Measurements from ENCODE around the gene XIST.

Gene XIST

DNA sequence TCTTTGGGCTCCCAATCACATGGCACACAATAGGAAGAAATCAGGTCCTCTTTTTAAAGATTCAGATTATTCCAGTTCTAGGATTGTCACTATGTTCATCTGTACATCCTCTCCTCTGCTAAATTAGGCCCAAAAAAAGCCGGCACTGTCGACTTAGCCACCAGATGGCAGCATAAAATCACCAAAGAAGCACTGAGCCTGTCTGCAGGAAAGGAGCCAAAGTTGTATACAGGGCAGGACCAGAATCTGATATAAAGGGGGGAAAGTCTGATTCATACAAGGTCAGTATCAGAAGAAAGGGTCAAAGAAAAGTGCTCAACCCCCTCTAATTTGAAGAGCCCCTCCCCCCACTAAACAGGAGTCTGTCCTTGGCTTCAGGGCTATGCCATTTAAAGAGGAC, 3.0 kb upstream of the XIST start:
- no peaks in the 10 kb centered on the region; the same call in 1 of the 2 replicates for H3K4me1 ChIP-seq
- no peak for TF ChIP-seq Cebpa-rat (IDR thresholded peaks at IDR 0.05)
- H3K9me3 ChIP-seq = no peaks in the 10 kb centered on the region; the same call in 1 of the 2 replicates
- H4K20me1 ChIP-seq = peaks cover 4% of the 10 kb centered on the region; the same call in 1 of the 2 replicates
- H3K4me2 ChIP-seq = no peak overlapping the region
- no peaks in the 10 kb centered on the region for H3K27me3 ChIP-seq
- H3K9ac ChIP-seq = no peak overlapping the region
- no peaks in the 10 kb centered on the region for H3K36me3 ChIP-seq
- no peak overlapping the region for H3K27ac ChIP-seq
- no peak overlapping the region for H3K4me3 ChIP-seq

DNA sequence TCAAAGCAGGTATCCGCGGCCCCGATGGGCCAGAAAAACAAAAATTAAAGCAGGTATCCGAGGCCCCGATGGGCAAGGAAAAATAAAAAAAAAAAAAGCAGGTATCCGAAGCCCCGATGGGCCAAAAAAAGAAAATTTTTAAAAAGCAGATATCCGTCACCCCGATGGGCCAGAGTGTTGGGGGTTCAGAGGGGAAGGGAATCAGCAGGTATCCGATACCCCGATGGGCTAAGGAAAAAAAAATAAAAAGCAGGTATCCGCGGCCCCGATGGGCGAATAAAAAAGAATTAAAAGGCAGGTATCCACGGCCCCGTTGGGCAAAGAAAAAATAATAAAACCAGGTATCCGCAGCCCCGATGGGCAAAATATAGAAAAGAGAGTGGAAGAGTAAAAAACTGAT, 492 bp downstream of the XIST start:
- no peaks in the 10 kb centered on the region for H3K27me3 ChIP-seq
- no peak for TF ChIP-seq Cebpa-rat (IDR thresholded peaks at IDR 0.05)
- peaks cover 22% of the 10 kb centered on the region; the same call in 1 of the 2 replicates for H3K36me3 ChIP-seq
- H4K20me1 ChIP-seq = peaks cover 38% of the 10 kb centered on the region
- H3K9ac ChIP-seq = peak overlapping the region; percentile 89
- peak overlapping the region; percentile 6; the same call in 1 of the 2 replicates for H3K4me2 ChIP-seq
- no peaks in the 10 kb centered on the region; the same call in 1 of the 2 replicates for H3K9me3 ChIP-seq
- H3K27ac ChIP-seq = peak overlapping the region; percentile 89
- peaks cover 22% of the 10 kb centered on the region for H3K4me1 ChIP-seq
- peak overlapping the region; percentile 78 for H3K4me3 ChIP-seq

DNA sequence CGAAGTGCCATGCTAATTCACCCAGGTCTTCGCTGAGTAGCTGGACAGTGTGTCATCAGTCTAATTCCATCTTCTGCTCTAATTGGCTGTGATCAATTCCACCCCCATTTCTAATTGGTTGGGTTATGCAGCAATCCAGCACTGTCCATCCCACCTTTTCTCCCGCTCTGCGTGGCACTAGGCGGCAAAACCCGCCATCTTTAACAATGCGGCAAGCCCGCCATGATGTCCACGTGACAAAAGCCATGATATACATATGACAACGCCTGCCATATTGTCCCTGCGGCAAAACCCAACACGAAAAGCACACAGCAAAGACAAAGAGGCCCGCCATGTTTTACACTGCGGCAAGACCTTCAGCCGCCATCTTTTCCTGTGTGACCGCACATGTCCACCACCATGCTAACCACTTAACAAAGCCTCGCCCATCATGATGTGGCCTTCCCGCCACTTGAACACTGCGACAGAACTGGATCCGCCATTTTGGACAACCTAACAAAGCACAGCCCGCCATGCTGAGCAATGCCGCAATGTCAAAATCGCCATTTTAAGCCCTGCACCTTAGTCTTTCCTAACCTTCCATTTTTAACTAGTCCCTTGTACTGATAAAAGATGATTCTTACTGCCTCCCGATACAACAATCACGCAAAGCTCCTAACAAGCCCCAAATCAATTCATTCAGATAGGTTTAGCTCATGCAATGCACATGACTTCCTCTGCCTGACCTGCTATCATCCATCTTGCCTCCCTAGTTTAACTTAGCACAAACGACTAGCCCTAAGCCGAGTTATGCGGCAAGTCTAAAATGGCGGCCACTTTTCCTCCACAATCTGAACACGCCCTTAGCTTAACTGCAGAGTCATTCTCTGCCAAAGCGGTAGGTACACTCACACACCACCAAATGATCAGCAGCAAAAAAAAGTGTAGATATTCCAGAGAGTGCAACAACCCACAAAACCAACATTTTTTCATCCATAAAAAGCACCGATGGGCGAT, 1.2 kb downstream of the XIST start:
- peak overlapping the region; percentile 89 for H3K27ac ChIP-seq
- H3K4me3 ChIP-seq = peak overlapping the region; percentile 78

DNA sequence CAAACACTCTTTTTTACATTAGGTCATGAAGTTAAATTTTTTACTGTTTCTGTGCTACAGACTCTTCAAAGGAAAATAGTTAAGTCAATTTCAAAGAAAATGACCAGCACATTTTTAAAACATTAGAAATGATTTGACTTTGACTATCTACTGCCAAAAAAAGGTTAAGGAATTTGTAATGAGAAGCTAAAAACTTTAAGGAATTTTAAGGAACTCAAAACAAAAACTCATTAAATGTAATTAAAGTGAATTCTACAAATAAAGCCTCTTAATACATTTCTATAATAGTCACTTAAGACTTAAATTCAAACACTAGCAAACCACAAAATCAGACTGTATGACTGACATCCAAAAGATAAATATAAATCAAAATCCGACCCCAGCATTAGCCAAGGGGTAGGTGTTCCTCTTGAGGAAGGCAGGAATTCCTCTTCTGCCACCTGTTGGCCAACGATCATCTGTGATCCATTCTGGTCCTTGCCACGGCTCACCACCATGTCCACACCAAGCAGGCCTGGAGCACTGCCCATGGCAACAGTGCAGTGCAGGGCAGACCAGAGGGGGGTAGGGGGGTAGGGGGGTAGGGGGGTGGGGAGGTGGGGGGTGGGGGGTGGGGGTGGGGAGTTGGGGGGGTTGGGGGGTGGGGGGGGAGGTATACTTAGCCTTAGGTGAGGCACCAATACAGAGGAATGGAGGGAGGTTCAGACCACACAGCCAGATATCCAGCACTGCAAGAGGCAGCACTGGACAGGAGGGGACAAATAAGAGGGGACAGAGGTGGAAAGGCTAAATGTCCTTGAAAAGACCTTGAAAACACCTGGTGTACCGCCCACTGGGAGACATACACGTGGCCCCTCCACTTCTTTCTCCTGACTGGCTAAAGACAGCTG, 2.1 kb downstream of the XIST start:
- Histone ChIP-seq H3K9me3 (no peaks in the 10 kb centered on the region; the same call in 1 of the 2 replicates), H3K4me1 (peaks cover 33% of the 10 kb centered on the region), H3K4me3 (peak overlapping the region; percentile 78), H3K27me3 (no peaks in the 10 kb centered on the region), H3K27ac (peak overlapping the region; percentile 89; the same call in 1 of the 2 replicates), H4K20me1 (peaks cover 55% of the 10 kb centered on the region), H3K4me2 (peak overlapping the region; percentile 81), H3K9ac (peak overlapping the region; percentile 70; the same call in 1 of the 2 replicates), H3K36me3 (peaks cover 37% of the 10 kb centered on the region)
- TF ChIP-seq Cebpa-rat (IDR thresholded peaks at IDR 0.05) = no peak

More for the DNA sequence above, 1.2 kb downstream of the XIST start:
- Histone ChIP-seq H3K9me3 (no peaks in the 10 kb centered on the region; the same call in 1 of the 2 replicates), H3K4me2 (peak overlapping the region; percentile 49), H3K9ac (peak overlapping the region; percentile 89), H3K36me3 (peaks cover 29% of the 10 kb centered on the region), H4K20me1 (peaks cover 45% of the 10 kb centered on the region), H3K4me1 (peaks cover 29% of the 10 kb centered on the region), H3K27me3 (no peaks in the 10 kb centered on the region)
- TF ChIP-seq Cebpa-rat (IDR thresholded peaks at IDR 0.05) = no peak

DNA sequence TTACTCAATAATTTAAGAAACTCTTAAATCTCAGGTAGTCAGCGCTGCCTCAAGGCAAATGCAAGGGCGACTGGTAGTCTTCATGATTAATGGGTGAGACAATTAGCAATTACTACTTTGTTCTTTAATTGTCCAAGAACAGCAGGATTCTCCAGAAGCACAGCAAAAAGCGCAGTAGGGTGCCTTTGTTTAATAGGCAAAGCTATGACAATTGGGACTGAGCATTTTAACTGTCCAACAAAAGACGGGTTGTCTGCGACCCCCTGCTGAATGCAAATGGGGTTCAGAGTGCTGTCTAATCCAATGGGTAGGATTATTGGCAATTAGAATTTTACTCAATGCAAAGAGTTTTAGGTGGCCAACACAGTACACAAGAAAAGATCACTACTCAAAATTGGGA, 3.4 kb downstream of the XIST start:
- peak overlapping the region; percentile 81 for H3K4me2 ChIP-seq
- peaks cover 50% of the 10 kb centered on the region for H3K36me3 ChIP-seq
- no peak for TF ChIP-seq Cebpa-rat (IDR thresholded peaks at IDR 0.05)
- no peaks in the 10 kb centered on the region; the same call in 1 of the 2 replicates for H3K9me3 ChIP-seq
- peak overlapping the region; percentile 45; the same call in 1 of the 2 replicates for H3K9ac ChIP-seq
- peaks cover 33% of the 10 kb centered on the region for H3K4me1 ChIP-seq
- peak overlapping the region; percentile 78 for H3K4me3 ChIP-seq
- peaks cover 68% of the 10 kb centered on the region for H4K20me1 ChIP-seq
- H3K27ac ChIP-seq = no peak overlapping the region
- H3K27me3 ChIP-seq = no peaks in the 10 kb centered on the region

DNA sequence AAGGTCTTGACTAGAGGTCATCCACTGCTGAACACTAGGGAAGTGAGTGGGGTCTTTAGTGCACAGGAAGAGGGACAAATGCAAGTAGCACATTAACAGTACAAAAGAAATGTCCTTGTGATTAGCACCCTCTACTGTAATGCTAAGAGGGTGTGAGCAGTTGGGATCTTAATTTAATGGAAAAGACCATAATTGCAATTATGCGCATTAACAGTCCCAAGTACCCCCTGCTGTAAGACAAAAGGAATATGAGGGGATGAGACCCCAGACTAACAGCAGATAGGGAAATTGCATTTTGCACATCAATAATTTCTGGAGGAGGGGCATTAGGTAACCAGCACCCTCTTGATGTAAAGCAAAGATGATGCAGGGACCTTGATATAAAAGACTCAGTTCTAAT, 4.5 kb downstream of the XIST start:
- H3K36me3 ChIP-seq = peaks cover 58% of the 10 kb centered on the region
- no peak overlapping the region for H3K9ac ChIP-seq
- no peak for TF ChIP-seq Cebpa-rat (IDR thresholded peaks at IDR 0.05)
- no peak overlapping the region for H3K27ac ChIP-seq
- no peaks in the 10 kb centered on the region; the same call in 1 of the 2 replicates for H3K9me3 ChIP-seq
- peaks cover 79% of the 10 kb centered on the region for H4K20me1 ChIP-seq
- peak overlapping the region; percentile 78 for H3K4me3 ChIP-seq
- peaks cover 33% of the 10 kb centered on the region for H3K4me1 ChIP-seq
- no peaks in the 10 kb centered on the region for H3K27me3 ChIP-seq
- peak overlapping the region; percentile 81 for H3K4me2 ChIP-seq

DNA sequence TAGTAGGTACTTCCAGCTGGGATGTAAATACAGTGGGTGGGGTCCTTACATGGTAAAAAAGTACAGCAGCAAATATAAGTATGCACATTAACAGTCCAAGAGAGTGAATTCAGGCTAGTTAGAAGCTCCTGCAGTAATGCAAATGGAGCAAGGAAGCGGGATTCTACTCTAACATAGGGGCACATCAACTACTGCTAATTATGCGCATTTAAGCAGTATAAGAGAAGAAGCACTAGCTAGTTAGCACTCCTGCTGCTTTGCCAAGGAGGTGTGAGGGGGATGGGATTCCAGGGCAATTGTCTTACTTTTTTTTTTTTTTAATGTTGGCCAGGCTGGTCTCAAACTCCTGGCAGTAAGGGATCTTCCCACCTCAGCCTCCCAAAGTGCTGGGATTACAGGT, 5.4 kb downstream of the XIST start:
- Histone ChIP-seq H3K9me3 (no peaks in the 10 kb centered on the region; the same call in 1 of the 2 replicates), H3K4me3 (no peak overlapping the region), H4K20me1 (peaks cover 87% of the 10 kb centered on the region), H3K27me3 (no peaks in the 10 kb centered on the region), H3K4me1 (peaks cover 33% of the 10 kb centered on the region), H3K36me3 (peaks cover 67% of the 10 kb centered on the region), H3K27ac (no peak overlapping the region), H3K9ac (no peak overlapping the region), H3K4me2 (peak overlapping the region; percentile 81)
- TF ChIP-seq Cebpa-rat (IDR thresholded peaks at IDR 0.05) = no peak

DNA sequence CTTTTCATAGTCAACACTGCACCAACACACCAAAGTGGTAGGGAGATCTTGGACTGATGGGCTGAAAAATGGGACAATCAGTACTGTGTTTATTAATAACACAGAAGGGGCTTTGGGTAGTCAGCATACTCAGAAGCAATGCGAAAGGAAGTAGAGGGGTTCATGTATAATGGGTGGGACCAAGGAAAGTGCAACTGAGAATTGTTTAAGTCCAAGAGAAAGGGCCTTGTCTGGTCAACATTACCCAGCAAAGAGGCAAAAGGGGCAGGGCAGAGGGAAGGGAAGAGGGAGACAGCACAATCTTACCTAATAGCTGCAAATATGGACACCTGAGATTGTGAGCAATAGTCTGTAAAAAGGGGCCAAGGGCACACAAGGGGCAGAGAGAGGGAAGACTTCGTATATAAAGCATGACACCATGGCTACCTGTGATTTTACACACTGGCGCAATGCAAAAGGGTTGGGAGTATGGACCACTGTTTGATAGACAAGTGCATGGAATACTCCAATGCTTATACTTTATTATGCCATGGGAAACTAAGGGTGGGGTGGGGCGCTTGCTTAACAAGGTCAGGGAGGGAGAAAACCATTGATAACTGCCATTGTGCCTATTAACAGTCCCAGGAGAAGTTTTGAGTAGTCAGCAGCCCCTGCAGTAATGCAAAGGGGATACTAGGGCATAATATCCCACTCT, 9.8 kb downstream of the XIST start:
- Histone ChIP-seq H4K20me1 (peaks cover 100% of the 10 kb centered on the region), H3K4me3 (no peak overlapping the region), H3K27ac (no peak overlapping the region), H3K9me3 (no peaks in the 10 kb centered on the region), H3K27me3 (no peaks in the 10 kb centered on the region), H3K36me3 (peaks cover 60% of the 10 kb centered on the region), H3K4me1 (peaks cover 18% of the 10 kb centered on the region), H3K9ac (no peak overlapping the region), H3K4me2 (peak overlapping the region; percentile 29; the same call in 1 of the 2 replicates)
- TF ChIP-seq Cebpa-rat (IDR thresholded peaks at IDR 0.05) = no peak

DNA sequence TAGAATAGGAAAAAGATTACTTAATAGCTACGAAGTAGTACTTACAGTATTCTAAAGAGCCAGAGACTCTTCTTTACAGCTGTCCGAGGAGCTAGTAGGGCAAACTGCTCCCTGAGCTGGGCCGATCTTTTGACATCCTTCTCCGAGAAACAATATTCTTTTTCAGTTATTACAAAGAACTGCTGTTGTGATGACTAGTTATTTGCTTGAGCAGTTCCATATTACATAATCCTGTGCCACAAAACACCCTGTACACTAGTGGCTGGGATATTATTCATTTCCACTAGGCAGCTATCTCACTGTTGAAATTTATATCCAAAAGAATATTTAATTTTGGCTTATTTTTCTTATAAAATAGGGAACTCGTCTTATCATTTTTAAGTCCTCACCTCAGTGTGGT, 11.2 kb downstream of the XIST start:
- Histone ChIP-seq H4K20me1 (peaks cover 100% of the 10 kb centered on the region), H3K27ac (no peak overlapping the region), H3K9me3 (no peaks in the 10 kb centered on the region), H3K36me3 (peaks cover 58% of the 10 kb centered on the region), H3K4me2 (no peak overlapping the region), H3K9ac (no peak overlapping the region), H3K4me1 (peaks cover 5% of the 10 kb centered on the region; the same call in 1 of the 2 replicates), H3K4me3 (no peak overlapping the region), H3K27me3 (no peaks in the 10 kb centered on the region)
- TF ChIP-seq Cebpa-rat (IDR thresholded peaks at IDR 0.05) = no peak

Measured in BLaER1 (cell line).